ENCODE measurements around the gene PCDHB14. TPM values are rescaled to one million over a fixed set of nuclear protein-coding genes. Genes with fewer than 3 reads are reported as not detected.
"Not testable (repeated sequence)": the region's sequence is repeated elsewhere in the genome, so short reads cannot be mapped to it uniquely, and the experiment has no call there.

Gene PCDHB14
- polyA plus RNA-seq, 1 experiment, result 0.42 TPM

- Histone ChIP-seq H3K27me3 (ENCODE audit: control insufficient read depth, insufficient read depth, low read length) (no peaks in the 10 kb centered on the region), H3K36me3 (ENCODE audit: control insufficient read depth, insufficient read depth, low read length) (no peaks in the 10 kb centered on the region), H3K4me3 (ENCODE audit: low read depth, low read length) (peak within 1 kb of the TSS; percentile 2; the same call in 1 of the 2 replicates)
- peak; percentile 33 for TF ChIP-seq CTCF (IDR thresholded peaks at IDR 0.05; ENCODE audit: insufficient read depth, low read depth, low read length)
- DNase-seq (ENCODE audit: low read depth), result no peak
- ChIA-PET POLR2A (no interaction called here), CTCF (interaction anchor here (0.6 to 1.6 kb wide), 10 partner anchors 9 to 409 kb away, joined by 3 to 5 read pairs (median 3); partner anchors contain the start of genes PCDHB10, PCDHB7 and PCDHGB7)
Observed at GRCh38 chr5:141182248-141182647, 40.9 kb upstream of the PCDHB14 start, which contains the start of gene PCDHB16. TSS of gene PCDHB16 (plus strand) at chr5:141182387. CDS start at chr5:141182560, 173 bp downstream.

GRCh38 chr5:141184117-141184855 is 38.9 kb upstream of the PCDHB14 start:
- H3K36me3 ChIP-seq (ENCODE audit: control insufficient read depth, insufficient read depth, low read length); POLR2A ChIA-PET; H3K4me3 ChIP-seq (ENCODE audit: low read depth, low read length); H3K27me3 ChIP-seq (ENCODE audit: control insufficient read depth, insufficient read depth, low read length); CTCF ChIA-PET; DNase-seq (ENCODE audit: low read depth): not testable (repeated sequence)

- Histone ChIP-seq H3K36me3 (ENCODE audit: control insufficient read depth, insufficient read depth, low read length) (no peaks in the 10 kb centered on the region), H3K4me3 (ENCODE audit: low read depth, low read length) (peak within 1 kb of the TSS; percentile 31), H3K27me3 (ENCODE audit: control insufficient read depth, insufficient read depth, low read length) (no peaks in the 10 kb centered on the region)
- POLR2A ChIA-PET, result interaction anchor here (0.6 kb wide), 1 partner anchor 405 kb away, joined by 4 read pairs; no protein-coding TSS in a partner anchor
- CTCF ChIA-PET, result interaction anchor here (0.7 to 2.2 kb wide), 8 partner anchors 12 to 379 kb away, joined by 3 to 8 read pairs (median 3); partner anchors contain the start of genes PCDHB11, PCDHB6, PCDHGB3 and TAF7
- DNase-seq (ENCODE audit: low read depth), result no peak
- peak; percentile 50 for TF ChIP-seq CTCF (IDR thresholded peaks at IDR 0.05; ENCODE audit: insufficient read depth, low read depth, low read length)
Observed at GRCh38 chr5:141186897-141187512, 36.1 kb upstream of the PCDHB14 start, which contains the start of gene PCDHB9. TSS of gene PCDHB9 (plus strand) at chr5:141187161. CDS start at chr5:141187319, 158 bp downstream.

GRCh38 chr5:141188682-141189081 is 34.5 kb upstream of the PCDHB14 start:
- H3K36me3 ChIP-seq (ENCODE audit: control insufficient read depth, insufficient read depth, low read length); DNase-seq (ENCODE audit: low read depth); CTCF ChIA-PET; POLR2A ChIA-PET; H3K27me3 ChIP-seq (ENCODE audit: control insufficient read depth, insufficient read depth, low read length); H3K4me3 ChIP-seq (ENCODE audit: low read depth, low read length): not testable (repeated sequence)

- DNase-seq (ENCODE audit: low read depth); POLR2A ChIA-PET; CTCF ChIA-PET; H3K36me3 ChIP-seq (ENCODE audit: control insufficient read depth, insufficient read depth, low read length); H3K27me3 ChIP-seq (ENCODE audit: control insufficient read depth, insufficient read depth, low read length); H3K4me3 ChIP-seq (ENCODE audit: low read depth, low read length): not testable (repeated sequence)
Observed at GRCh38 chr5:141189131-141189530, 34.0 kb upstream of the PCDHB14 start.

GRCh38 chr5:141192110-141192725 is 30.9 kb upstream of the PCDHB14 start, which contains the start of gene PCDHB10:
TSS of gene PCDHB10 (plus strand) at chr5:141192353. CDS start at chr5:141192553, 200 bp downstream.
- Histone ChIP-seq H3K27me3 (ENCODE audit: control insufficient read depth, insufficient read depth, low read length) (no peaks in the 10 kb centered on the region), H3K4me3 (ENCODE audit: low read depth, low read length) (no peak within 1 kb of the TSS), H3K36me3 (ENCODE audit: control insufficient read depth, insufficient read depth, low read length) (no peaks in the 10 kb centered on the region)
- DNase-seq (ENCODE audit: low read depth), result no peak
- CTCF ChIA-PET, result interaction anchor here (0.7 to 1.6 kb wide), 10 partner anchors 8 to 371 kb away, joined by 3 to 4 read pairs (median 3); partner anchors contain the start of genes PCDHB16 and PCDHB8
- POLR2A ChIA-PET, result no interaction called here
- TF ChIP-seq CTCF (IDR thresholded peaks at IDR 0.05; ENCODE audit: insufficient read depth, low read depth, low read length), result peak; percentile 40; the same call in 1 of the 2 replicates

GRCh38 chr5:141194332-141194731 is 28.8 kb upstream of the PCDHB14 start:
- H3K4me3 ChIP-seq (ENCODE audit: low read depth, low read length); DNase-seq (ENCODE audit: low read depth); H3K36me3 ChIP-seq (ENCODE audit: control insufficient read depth, insufficient read depth, low read length); POLR2A ChIA-PET; CTCF ChIA-PET; H3K27me3 ChIP-seq (ENCODE audit: control insufficient read depth, insufficient read depth, low read length): not testable (repeated sequence)

All from BJ (cell line).